Activated naive CD4-positive, alpha-beta T cell treated with anti-CD3 and anti-CD28 coated beads, Interleukin-2, amount 50 U/mL, for 16 hours (primary cell): ENCODE measurements around the gene BPIFB3.

Experiments
- DNase-seq: peaks from one replicate; pipeline ENCODE4 v3.0.0-alpha.2; 2020

Gene BPIFB3

GRCh38 chr20:33065785-33066184, 12.1 kb downstream of the BPIFB3 start:
- DNase-seq: no peak

DNA sequence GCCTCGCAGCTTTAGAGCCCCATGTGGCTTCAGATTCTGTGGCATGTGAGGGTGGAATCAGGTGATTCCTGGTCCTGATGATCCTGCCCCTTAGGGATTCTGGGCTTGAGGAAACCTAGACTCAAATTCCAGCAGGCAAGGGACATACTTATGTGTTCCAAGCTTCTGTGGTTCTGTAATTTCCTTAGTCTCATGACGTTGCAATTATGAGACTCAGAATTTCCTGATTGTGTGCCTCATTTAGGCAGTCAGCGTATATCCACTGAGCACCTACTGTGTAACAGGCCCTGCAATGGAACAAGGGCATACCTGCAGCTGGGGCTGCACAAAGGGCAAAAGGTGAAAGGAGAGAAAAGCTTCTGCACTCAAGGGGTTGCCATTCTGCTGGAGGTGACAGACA, 14.1 kb downstream of the BPIFB3 start:
- DNase-seq: no peak

DNA sequence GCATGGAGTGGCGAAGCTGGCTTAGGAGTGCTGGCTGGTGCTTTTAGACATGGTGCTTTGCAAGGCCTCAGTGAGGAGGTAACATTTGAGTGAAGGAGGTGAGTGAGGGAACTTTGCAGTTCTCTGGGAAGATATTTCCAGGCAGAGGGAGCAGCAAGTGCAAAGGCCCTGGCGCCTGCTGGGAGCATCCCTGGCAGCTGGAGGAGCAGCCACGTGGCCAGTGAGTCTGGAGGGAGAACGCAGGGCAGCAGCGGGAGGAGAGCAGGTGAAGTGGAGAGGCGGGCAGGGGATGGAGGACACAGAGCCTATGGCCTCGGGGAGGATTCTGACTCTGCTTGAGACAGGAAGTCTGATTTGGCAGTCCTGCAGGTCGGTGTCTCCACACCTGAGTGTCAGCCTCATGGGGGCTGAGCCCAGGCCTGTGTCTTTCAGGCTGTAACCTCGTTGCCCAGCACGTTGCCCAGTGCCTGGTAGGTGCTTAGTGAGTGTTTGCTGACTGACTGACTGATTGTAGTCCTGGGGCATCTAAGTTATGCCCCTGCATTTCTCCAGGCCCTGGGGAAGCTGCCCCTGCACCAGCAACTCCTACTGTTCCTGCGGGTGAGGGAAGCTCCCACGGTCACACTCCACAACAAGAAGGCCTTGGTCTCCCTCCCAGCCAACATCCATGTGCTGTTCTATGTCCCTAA, 14.7 kb downstream of the BPIFB3 start:
- DNase-seq: no peak

DNA sequence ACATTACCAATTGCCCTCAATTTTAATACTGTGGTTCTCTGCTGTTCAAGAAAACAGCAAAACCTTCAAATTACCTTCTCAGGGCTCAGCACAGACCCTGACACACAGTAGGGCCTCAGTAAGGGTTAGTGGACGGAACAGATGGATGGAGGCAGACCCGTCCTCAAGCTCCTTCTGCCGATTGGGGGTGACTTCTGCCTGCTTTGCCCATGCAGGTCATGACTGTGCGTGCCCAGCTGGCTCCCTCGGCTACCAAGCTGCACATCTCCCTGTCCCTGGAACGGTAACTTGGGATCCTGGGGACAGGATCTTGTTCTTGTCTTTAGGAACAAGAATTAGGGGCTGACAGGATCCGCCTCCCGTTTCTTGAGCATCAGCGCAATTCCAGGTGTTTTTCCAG, 16.0 kb downstream of the BPIFB3 start:
- no peak for DNase-seq

DNA sequence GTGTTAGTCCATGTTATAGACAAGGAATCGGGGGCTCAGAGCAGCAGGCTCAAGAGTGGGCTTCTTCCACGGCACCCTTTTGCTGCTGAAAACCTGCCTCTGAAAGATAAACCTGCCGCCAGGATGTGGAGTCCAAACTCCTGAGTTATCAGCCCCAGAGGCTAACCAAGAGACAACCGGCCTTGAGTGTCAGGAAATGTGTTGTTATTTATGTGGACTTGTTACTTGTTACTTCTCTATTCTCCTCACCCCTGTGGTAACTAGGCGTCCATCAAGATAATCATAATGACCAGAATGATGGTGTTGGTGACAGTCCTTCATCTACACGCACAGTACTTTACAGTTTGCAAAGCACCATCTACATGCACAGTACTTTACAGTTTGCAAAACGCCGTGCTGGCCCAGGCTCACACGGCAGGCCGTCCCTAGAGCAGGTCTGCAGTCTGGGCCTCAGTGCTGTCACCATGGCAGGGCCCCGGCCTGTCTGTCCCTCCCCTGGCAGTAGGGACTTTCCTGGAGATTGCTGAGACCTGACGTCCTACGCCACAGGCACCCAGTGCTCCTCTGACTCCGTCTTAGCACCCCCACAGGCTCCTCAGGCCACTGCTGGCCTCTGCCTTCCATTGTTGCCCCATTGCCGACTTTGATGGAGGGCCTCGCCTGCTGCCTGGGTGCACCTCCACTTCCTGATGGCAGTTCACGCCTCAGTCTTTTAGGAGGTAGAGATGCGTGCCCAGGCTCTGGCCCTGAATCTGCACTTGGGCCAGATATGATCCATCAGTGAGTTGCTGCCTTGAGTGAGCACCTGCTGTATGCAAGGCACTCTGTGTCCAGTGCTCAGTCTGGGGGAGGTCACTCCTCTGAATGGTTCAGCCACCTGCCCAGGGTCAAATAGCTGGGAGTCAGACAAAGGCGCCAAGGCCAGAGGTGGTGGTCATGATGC, 16.7 kb downstream of the BPIFB3 start:
- DNase-seq: no peak

GRCh38 chr20:33071198-33071597, 17.5 kb downstream of the BPIFB3 start:
- no peak for DNase-seq

DNA sequence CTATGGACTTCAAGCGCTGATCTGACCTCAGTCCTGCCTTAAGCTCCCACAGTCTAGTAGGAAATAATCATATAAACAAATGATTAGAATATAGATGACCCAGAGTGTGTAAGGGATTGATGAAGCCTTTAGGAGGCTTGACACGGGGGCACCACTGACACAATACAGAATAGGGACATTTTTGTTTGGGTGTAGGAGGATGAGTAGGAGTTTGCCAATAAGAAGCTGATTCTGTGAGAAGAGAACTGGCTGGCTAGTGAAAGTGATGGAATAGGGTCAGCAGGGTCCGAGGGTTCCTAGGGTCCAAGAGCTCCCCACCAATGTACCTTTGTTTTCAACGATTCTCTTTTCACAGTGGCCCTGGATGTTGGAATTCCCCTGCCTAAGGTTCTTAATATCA, 18.7 kb downstream of the BPIFB3 start:
- no peak for DNase-seq

DNA sequence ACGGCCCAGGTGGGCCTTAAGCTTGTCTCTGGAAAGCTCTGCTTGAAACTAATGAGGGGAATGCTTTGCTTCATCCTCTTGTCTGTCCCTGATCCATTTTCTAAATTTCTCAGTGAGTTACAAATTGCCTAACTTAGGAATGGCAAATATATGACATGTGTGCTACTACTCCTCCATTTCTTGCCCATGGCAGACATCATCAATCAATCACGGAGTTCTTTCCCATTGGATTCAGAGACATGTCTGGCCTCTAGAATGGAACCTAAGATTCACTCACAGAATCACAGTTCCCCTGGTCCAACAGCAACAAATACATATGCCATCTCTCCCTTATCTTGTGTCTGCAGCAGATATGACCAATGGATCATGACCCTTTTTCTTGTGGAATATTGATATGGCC, 19.1 kb downstream of the BPIFB3 start:
- no peak for DNase-seq

DNA sequence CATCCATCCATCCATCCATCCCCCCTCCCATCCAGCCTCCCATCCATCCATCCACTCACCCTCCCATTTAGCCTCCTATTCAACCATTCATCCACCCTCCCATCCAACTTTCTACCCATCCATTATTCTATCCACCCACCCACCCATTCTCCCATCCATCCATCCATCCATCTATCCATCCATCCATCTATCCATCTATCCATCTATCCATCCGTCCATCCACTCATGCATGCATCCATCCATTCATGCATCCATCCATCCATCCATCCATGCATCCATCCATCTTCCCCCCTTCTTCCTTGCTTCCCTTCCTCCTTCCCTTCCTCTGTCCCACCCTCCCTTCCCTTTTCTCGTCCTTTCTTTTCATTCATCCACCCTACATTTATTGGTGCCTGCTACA, 21.0 kb downstream of the BPIFB3 start:
- no peak for DNase-seq

- DNase-seq: no peak
Measured at GRCh38 chr20:33075281-33075680, 21.6 kb downstream of the BPIFB3 start.

DNA sequence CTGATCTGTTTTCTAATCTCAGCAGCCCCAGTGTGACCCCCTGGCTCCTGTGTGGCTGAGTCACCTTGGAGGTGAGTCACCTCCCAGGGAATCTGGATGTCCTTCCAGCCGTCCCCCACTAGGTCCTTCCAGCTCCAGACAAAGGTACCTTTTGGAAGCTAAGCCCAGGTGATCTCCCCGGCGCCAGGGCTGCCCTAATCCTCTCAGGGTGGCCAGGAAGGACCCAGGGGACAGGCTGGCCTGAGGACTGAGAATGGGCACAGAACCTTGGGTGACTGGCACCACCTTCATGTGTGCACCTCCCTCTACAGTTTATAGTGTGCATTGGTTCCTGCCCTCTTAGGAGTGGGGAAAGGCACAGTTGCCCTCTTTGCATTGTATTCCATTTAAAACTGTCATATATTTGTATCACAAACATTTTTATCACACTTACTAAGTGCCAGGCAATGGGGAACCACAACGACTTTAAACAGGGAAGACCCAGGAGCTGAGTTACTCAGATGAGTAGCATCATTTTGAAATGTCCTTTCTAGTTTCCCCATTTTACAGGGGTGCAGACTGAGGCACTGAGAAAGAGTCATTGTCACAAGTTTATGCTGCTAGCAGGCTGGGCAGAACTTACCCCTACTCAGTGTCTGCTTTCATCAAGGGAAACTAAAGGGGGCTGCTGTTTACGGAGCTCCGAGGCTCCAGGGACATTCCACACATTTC, 23.1 kb downstream of the BPIFB3 start:
- DNase-seq: no peak

DNA sequence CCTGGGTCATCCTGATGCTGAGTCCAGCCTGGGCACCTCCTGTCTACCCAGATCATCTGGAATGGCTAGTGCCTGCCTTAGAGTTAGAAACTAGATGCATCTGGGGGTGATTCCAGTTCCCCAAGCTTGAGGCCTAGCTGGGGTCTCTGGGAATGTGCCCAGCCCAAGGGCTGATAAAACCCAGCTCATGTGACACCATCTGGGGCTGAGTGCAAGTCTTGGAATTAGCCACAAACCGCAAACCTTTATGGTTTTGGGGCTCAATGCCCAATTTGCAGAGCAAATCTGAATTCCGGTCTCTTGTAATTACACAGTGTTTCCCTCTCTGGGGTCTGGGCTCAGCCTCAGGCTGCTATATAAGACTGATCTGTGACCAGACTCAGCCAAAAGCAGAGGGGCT, 25.6 kb downstream of the BPIFB3 start, which contains the start of gene BPIFB4:
BPIFB4 (plus strand) TSS at position 385 of the 400 bp plus-strand sequence. CDS start 1,884 bp downstream, outside the sequence.
- DNase-seq: no peak

- DNase-seq: no peak
Measured at GRCh38 chr20:33081411-33082154, 27.9 kb downstream of the BPIFB3 start.

GRCh38 chr20:33082546-33082945, 28.8 kb downstream of the BPIFB3 start:
- DNase-seq: no peak

GRCh38 chr20:33083544-33084340, 30.0 kb downstream of the BPIFB3 start:
- DNase-seq: no peak

DNA sequence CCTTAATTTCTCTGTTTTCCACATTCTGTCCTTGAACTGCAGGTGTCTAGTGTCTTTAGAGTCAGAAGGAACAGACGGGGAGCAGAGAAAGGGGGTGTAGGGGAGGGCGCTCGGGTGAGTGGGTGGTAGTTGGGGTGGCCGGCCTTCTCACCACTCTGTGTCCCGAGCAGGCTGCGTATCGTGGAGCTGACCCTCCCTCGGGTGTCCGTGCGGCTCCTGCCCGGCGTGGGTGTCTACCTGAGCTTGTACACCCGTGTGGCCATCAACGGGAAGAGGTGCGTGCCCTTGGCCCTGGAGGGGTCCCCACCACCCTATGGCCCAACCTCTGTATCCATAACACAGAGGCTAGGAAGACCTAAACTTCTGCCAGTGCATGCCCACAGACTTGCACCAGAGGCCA, 31.0 kb downstream of the BPIFB3 start:
- DNase-seq: no peak

DNA sequence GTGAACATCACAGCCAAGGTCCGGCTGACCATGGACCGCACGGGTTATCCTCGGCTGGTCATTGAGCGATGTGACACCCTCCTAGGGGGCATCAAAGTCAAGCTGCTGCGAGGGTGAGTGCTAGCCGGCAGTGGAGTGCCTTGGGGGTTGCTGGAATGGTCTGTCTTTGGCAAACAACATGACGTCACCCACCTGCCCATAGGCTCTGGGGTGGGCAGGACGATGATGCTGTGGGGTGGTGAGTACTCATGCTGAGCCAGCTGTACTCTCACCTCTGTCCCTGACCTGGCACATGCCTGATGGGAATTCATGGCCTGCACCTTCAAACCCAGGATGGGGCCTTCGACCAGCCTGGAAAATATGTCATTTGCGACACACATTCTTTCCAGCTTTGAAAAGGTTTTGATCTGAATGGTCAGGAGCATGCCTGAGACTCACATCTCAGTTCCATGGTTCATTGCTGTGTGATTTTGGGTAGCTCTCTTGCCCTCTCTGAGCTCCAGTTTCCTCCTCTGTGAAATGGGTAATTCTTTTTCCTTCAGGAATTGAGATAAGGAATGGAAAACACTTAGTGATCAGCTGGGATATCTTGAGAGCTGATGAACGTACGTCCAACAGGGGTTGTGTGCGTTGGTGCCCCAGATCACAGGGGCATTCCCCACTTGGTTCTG, 32.5 kb downstream of the BPIFB3 start:
- DNase-seq: no peak

DNA sequence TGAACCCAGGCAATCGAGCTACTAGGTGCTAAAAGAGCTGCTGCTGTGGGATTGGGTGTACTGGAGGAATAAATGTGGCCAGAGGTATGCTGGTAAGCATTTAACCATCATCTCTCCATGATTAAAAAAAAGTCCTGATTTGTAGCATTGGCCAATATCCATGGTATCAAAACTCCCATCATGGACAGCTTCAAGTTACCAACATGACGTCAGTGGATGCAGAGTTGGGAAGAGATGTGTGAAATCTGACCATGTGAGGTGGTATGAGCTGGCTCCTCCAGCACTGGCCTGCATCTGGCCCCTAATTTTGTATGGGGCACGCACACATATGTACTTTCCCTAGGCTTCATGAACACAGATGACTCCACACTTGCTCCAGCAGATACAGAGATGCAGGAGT, 37.4 kb downstream of the BPIFB3 start:
- no peak for DNase-seq

DNA sequence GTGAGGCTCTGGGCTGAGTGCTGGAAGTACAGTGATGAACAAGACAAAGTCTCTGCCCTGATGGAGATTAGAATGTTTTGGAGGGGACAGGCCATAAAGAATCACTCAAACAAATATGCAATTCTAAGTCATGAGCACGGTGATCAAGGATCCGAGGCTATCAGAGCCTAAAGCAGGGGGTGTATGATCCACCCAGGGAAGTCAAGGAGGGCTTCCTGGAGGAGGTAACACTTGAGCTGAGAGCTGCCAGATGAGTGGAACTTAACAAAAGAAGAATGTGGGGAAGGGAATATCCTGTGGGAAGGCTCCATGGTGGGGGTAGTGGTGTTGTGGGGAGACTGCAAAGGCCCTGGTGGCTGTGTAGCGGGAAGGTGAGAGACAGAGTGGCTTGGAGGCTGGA, 38.0 kb downstream of the BPIFB3 start:
- DNase-seq: no peak

DNA sequence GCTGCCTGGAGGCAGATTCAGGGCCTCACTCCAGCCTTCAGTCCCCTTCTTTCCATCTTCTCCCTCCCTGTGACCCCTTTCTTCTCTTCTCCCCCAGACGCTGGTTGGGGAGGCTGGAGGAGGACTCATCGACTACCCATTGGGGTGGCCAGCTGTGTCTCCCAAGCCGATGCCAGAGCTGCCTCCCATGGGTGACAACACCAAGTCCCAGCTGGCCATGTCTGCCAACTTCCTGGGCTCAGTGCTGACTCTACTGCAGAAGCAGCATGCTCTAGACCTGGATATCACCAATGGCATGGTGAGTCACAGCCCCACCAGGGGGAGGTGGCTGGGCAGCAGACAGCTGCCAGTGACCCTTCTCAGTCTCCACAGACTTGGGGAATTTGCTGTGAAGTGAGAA, 38.7 kb downstream of the BPIFB3 start:
- no peak for DNase-seq

DNA sequence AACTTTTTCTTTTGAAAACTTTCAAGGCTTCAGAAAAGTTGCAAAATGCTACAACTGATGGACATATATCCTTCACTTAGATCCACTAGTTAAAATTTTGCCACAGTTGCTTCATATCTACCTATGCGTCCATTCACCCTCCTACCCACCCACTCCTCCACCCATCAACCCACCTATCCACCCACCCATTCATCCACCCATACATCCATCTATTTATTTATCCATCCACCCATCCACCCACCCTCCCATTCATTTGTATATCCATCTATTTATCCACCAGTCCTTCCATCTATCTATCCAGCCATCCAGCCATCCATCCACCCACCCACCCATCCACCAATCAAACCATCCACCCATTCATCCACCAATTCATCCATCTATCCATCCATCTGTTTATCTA, 39.4 kb downstream of the BPIFB3 start:
- no peak for DNase-seq
